Measurements from ENCODE around the gene IL18R1. TPM values are rescaled to one million over a fixed set of nuclear protein-coding genes. Genes with fewer than 3 reads are reported as not detected.

Gene IL18R1
- total and polyA plus RNA-seq, 9 of the 15 experiments (the other 6 are each of a cell fraction or from before 2014, with no cell fraction given), result 0.55 to 10.0 (median 2.5) TPM

- TF ChIP-seq MGA (IDR thresholded peaks at IDR 0.05), result no peak; the same call in 1 of the 2 replicates
- no peak for TF ChIP-seq PCBP1 (IDR thresholded peaks at IDR 0.05; ENCODE audit: low read depth, low read length, poor library complexity, severe bottlenecking)
- TF ChIP-seq ZBTB5 (IDR thresholded peaks at IDR 0.05), result no peak
- TF ChIP-seq MNT (conservative IDR thresholded peaks at IDR 0.05), result peak in 1 of 2 experiments; percentile 77; a peak in 3 of 4 replicates
- TF ChIP-seq GTF2B (IDR thresholded peaks at IDR 0.05; ENCODE audit: extremely low read depth, insufficient read length), result no peak
- TF ChIP-seq CEBPG (CRISPR knock-in tag; IDR thresholded peaks at IDR 0.05), result 0 out of 2 replicates have a peak, but pooled peaks have one; percentile 44
- TF ChIP-seq CEBPG (tag; conservative IDR thresholded peaks at IDR 0.05 in 1 of 2, IDR thresholded peaks at IDR 0.05 in 1 of 2), result peak; percentile 34 to 89; a peak in 2 of 4 replicates
- no peak for TF ChIP-seq SNAPC5 (CRISPR knock-in tag; IDR thresholded peaks at IDR 0.05)
- TF ChIP-seq POLR3A (IDR thresholded peaks at IDR 0.05; ENCODE audit: borderline replicate concordance, extremely low read depth, insufficient read depth, insufficient read length), result no peak
- TF ChIP-seq SLC30A9 (CRISPR knock-in tag; IDR thresholded peaks at IDR 0.05), result no peak
- peak; percentile 83 for TF ChIP-seq CREM (IDR thresholded peaks at IDR 0.05; ENCODE audit: low read depth)
Measured at GRCh38 chr2:102335871-102336366, 19.7 kb upstream of the IL18R1 start (continued).

Data from K562 (cell line).